ENCODE results near the gene CLC.

- TF ChIP-seq, protein P1, sequence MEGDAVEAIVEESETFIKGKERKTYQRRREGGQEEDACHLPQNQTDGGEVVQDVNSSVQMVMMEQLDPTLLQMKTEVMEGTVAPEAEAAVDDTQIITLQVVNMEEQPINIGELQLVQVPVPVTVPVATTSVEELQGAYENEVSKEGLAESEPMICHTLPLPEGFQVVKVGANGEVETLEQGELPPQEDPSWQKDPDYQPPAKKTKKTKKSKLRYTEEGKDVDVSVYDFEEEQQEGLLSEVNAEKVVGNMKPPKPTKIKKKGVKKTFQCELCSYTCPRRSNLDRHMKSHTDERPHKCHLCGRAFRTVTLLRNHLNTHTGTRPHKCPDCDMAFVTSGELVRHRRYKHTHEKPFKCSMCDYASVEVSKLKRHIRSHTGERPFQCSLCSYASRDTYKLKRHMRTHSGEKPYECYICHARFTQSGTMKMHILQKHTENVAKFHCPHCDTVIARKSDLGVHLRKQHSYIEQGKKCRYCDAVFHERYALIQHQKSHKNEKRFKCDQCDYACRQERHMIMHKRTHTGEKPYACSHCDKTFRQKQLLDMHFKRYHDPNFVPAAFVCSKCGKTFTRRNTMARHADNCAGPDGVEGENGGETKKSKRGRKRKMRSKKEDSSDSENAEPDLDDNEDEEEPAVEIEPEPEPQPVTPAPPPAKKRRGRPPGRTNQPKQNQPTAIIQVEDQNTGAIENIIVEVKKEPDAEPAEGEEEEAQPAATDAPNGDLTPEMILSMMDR (IDR thresholded peaks at IDR 0.05; ENCODE audit: low read depth, low read length) = no peak
- TF ChIP-seq POLR2A (IDR thresholded peaks at IDR 0.05; ENCODE audit: extremely low read depth, insufficient read length) (no peak), MAX (IDR thresholded peaks at IDR 0.05; ENCODE audit: low read depth, low read length) (no peak), MYC (IDR thresholded peaks at IDR 0.05; ENCODE audit: low read depth, low read length) (no peak)
Observed at GRCh38 chr19:39692822-39693221, 45.0 kb downstream of the CLC start.

Data from NB4 (cell line).